ENCODE data around the gene ST6GALNAC1.

- TF ChIP-seq SP1 (IDR thresholded peaks at IDR 0.05) = no peak
- no peak for TF ChIP-seq SP1 (CRISPR knock-in tag; IDR thresholded peaks at IDR 0.05)
- TF ChIP-seq FOXM1 (CRISPR knock-in tag; IDR thresholded peaks at IDR 0.05) = no peak
- TF ChIP-seq RARG (CRISPR knock-in tag; IDR thresholded peaks at IDR 0.05; ENCODE audit: low read depth) = no peak
- TF ChIP-seq ATF1 (CRISPR knock-in tag; IDR thresholded peaks at IDR 0.05) = no peak
- no peak for TF ChIP-seq MAFG (CRISPR knock-in tag; IDR thresholded peaks at IDR 0.05)
- no peak for TF ChIP-seq NBN (conservative IDR thresholded peaks at IDR 0.05)
- TF ChIP-seq JUN (CRISPR knock-in tag; IDR thresholded peaks at IDR 0.05) = no peak
- no peak for TF ChIP-seq MEIS2 (CRISPR knock-in tag; IDR thresholded peaks at IDR 0.05)
- TF ChIP-seq ZNF18 (CRISPR knock-in tag; IDR thresholded peaks at IDR 0.05; ENCODE audit: insufficient replicate concordance) = no peak
- TF ChIP-seq ZUFSP (CRISPR knock-in tag; IDR thresholded peaks at IDR 0.05; ENCODE audit: borderline replicate concordance) = no peak
- TF ChIP-seq ZBTB2 (CRISPR knock-in tag; IDR thresholded peaks at IDR 0.05; ENCODE audit: low read depth) = no peak
- no peak for TF ChIP-seq ZNF17 (CRISPR knock-in tag; IDR thresholded peaks at IDR 0.05)
- no peak for TF ChIP-seq ZBTB40 (IDR thresholded peaks at IDR 0.05)
- no peak for TF ChIP-seq ZBTB40 (CRISPR knock-in tag; IDR thresholded peaks at IDR 0.05)
- no peak for TF ChIP-seq ZNF879 (CRISPR knock-in tag; IDR thresholded peaks at IDR 0.05)
Measured at GRCh38 chr17:76646712-76647111, 3.2 kb upstream of the ST6GALNAC1 start.

Measured in HepG2 (cell line).